Measurements from ENCODE around the gene ICA1.

The ICA1 gene

GRCh38 chr7:8086239-8086638, 175.7 kb downstream of the ICA1 start:
- Histone ChIP-seq H4K20me1 (ENCODE audit: insufficient read depth, low read length) (no peaks in the 10 kb centered on the region), H3K36me3 (replicated peaks; ENCODE audit: insufficient read depth, low read length) (0 out of 2 replicates have a peak, but pooled peaks cover 4% of the 10 kb centered on the region), H3K27me3 (replicated peaks; ENCODE audit: insufficient read depth, low read length) (no peaks in the 10 kb centered on the region), H3K4me2 (ENCODE audit: low read depth, low read length) (no peak overlapping the region), H3F3A (ENCODE audit: insufficient read depth, low read length) (no peaks in the 10 kb centered on the region), H3K4me3 (ENCODE audit: low read length) (no peak overlapping the region), H3K9ac (ENCODE audit: low read length) (no peak overlapping the region), H3K9me2 (replicated peaks; ENCODE audit: insufficient read depth, low read length) (no peaks in the 10 kb centered on the region), H2AFZ (ENCODE audit: low read length) (no peak overlapping the region), H3K27ac (ENCODE audit: low read length) (no peak overlapping the region), H3K4me1 (ENCODE audit: low read length) (no peaks in the 10 kb centered on the region), H3K9me3 (replicated peaks; ENCODE audit: insufficient read depth, low read length) (no peaks in the 10 kb centered on the region), H3K79me2 (ENCODE audit: low read length) (no peaks in the 10 kb centered on the region)
- no peak for TF ChIP-seq CTCF (IDR thresholded peaks at IDR 0.05; ENCODE audit: low read length)
- no peak for TF ChIP-seq EZH2 (optimal IDR thresholded peaks at IDR 0.05; ENCODE audit: low read depth, low read length)
- no peak for TF ChIP-seq EZH2phosphoT487 (IDR thresholded peaks at IDR 0.05; ENCODE audit: low read length)
- DNase-seq: no peak

GRCh38 chr7:8085420-8085819, 176.5 kb downstream of the ICA1 start:
- Histone ChIP-seq H3K9ac (ENCODE audit: low read length) (no peak overlapping the region), H2AFZ (ENCODE audit: low read length) (no peak overlapping the region), H3K4me2 (ENCODE audit: low read depth, low read length) (no peak overlapping the region), H3K27ac (ENCODE audit: low read length) (no peak overlapping the region), H3K79me2 (ENCODE audit: low read length) (no peaks in the 10 kb centered on the region), H4K20me1 (ENCODE audit: insufficient read depth, low read length) (no peaks in the 10 kb centered on the region), H3K9me3 (replicated peaks; ENCODE audit: insufficient read depth, low read length) (no peaks in the 10 kb centered on the region), H3K27me3 (replicated peaks; ENCODE audit: insufficient read depth, low read length) (no peaks in the 10 kb centered on the region), H3K36me3 (replicated peaks; ENCODE audit: insufficient read depth, low read length) (0 out of 2 replicates have a peak, but pooled peaks cover 4% of the 10 kb centered on the region), H3F3A (ENCODE audit: insufficient read depth, low read length) (no peaks in the 10 kb centered on the region), H3K4me1 (ENCODE audit: low read length) (no peaks in the 10 kb centered on the region), H3K4me3 (ENCODE audit: low read length) (no peak overlapping the region), H3K9me2 (replicated peaks; ENCODE audit: insufficient read depth, low read length) (no peaks in the 10 kb centered on the region)
- no peak for DNase-seq
- TF ChIP-seq CTCF (IDR thresholded peaks at IDR 0.05; ENCODE audit: low read length) (no peak), EZH2 (optimal IDR thresholded peaks at IDR 0.05; ENCODE audit: low read depth, low read length) (no peak), EZH2phosphoT487 (IDR thresholded peaks at IDR 0.05; ENCODE audit: low read length) (no peak)

- no peaks in the 10 kb centered on the region for H3K9me2 ChIP-seq (replicated peaks; ENCODE audit: insufficient read depth, low read length)
- no peaks in the 10 kb centered on the region for H3K9me3 ChIP-seq (replicated peaks; ENCODE audit: insufficient read depth, low read length)
- H3K4me1 ChIP-seq (ENCODE audit: low read length): no peaks in the 10 kb centered on the region
- H4K20me1 ChIP-seq (ENCODE audit: insufficient read depth, low read length): no peaks in the 10 kb centered on the region
- H3K36me3 ChIP-seq (replicated peaks; ENCODE audit: insufficient read depth, low read length): 0 out of 2 replicates have a peak, but pooled peaks cover 4% of the 10 kb centered on the region
- H3K79me2 ChIP-seq (ENCODE audit: low read length): no peaks in the 10 kb centered on the region
- H3K27ac ChIP-seq (ENCODE audit: low read length): no peak overlapping the region
- H2AFZ ChIP-seq (ENCODE audit: low read length): no peak overlapping the region
- no peak overlapping the region for H3K4me3 ChIP-seq (ENCODE audit: low read length)
- no peaks in the 10 kb centered on the region for H3K27me3 ChIP-seq (replicated peaks; ENCODE audit: insufficient read depth, low read length)
- H3K9ac ChIP-seq (ENCODE audit: low read length): no peak overlapping the region
- no peak overlapping the region for H3K4me2 ChIP-seq (ENCODE audit: low read depth, low read length)
- TF ChIP-seq EZH2phosphoT487 (IDR thresholded peaks at IDR 0.05; ENCODE audit: low read length): no peak
- TF ChIP-seq CTCF (IDR thresholded peaks at IDR 0.05; ENCODE audit: low read length): no peak
- no peak for TF ChIP-seq EZH2 (optimal IDR thresholded peaks at IDR 0.05; ENCODE audit: low read depth, low read length)
- no peaks in the 10 kb centered on the region for H3F3A ChIP-seq (ENCODE audit: insufficient read depth, low read length)
- no peak for DNase-seq
Observed at GRCh38 chr7:8084836-8085235, 177.1 kb downstream of the ICA1 start.
